Glutamatergic neuron (in vitro differentiated cells): ENCODE data around the gene CSNK1G1. TPM values are rescaled to one million over a fixed set of nuclear protein-coding genes. Genes with fewer than 3 reads are reported as not detected.
"Not testable (repeated sequence)": the region's sequence is repeated elsewhere in the genome, so short reads cannot be mapped to it uniquely, and the experiment has no call there.

Source experiments
- DNase-seq: peaks from one replicate; pipeline ENCODE4 v3.0.0; 2022
- H3K27ac Mint-ChIP-seq: one replicate; pipeline ENCODE4 v1.8.0; 2020; ENCODE audit warnings: mild to moderate bottlenecking, mixed read lengths, inconsistent platforms; ENCODE audit not compliant: unreplicated experiment
- H3K27me3 Mint-ChIP-seq: one replicate; pipeline ENCODE4 v1.8.0; 2020; ENCODE audit warnings: mild to moderate bottlenecking, moderate library complexity, mixed read lengths, inconsistent platforms; ENCODE audit not compliant: unreplicated experiment
- H3K36me3 Mint-ChIP-seq: one replicate; pipeline ENCODE4 v1.8.0; 2020; ENCODE audit warnings: mild to moderate bottlenecking, mixed read lengths, inconsistent platforms; ENCODE audit not compliant: unreplicated experiment
- H3K4me1 Mint-ChIP-seq: one replicate; pipeline ENCODE4 v1.8.0; 2020; ENCODE audit warnings: mild to moderate bottlenecking, low read depth, mixed read lengths, inconsistent platforms; ENCODE audit not compliant: unreplicated experiment
- H3K4me3 Mint-ChIP-seq: one replicate; pipeline ENCODE4 v1.8.0; 2020; ENCODE audit warnings: mild to moderate bottlenecking, mixed read lengths, inconsistent platforms; ENCODE audit not compliant: unreplicated experiment
- H3K9me3 Mint-ChIP-seq: one replicate; pipeline ENCODE4 v1.8.0; 2020; ENCODE audit warnings: mild to moderate bottlenecking, moderate library complexity, mixed read lengths, inconsistent platforms; ENCODE audit not compliant: unreplicated experiment
- CTCF ChIP-seq: fragments of 200-600 bp; sonication (generic); IDR thresholded peaks from one replicate; pipeline ENCODE4 v1.5.0; 2021; ENCODE audit not compliant: partially characterized antibody, unreplicated experiment
- total RNA-seq: library from RNA; stranded (reverse); fragmentation: NEBNext Ultra II Directional; extraction: Animal tissue kit (Norgen Biotek cat#: 25700); gene quantifications from one replicate; pipeline ENCODE4 v1.2.1, GENCODE V29; 2021; ENCODE audit not compliant: unreplicated experiment

Gene CSNK1G1
- total RNA-seq, 1 donor from 2014 or later = 34.2 TPM

- Mint-ChIP-seq H3K36me3 (no peaks in the 10 kb centered on the region), H3K27me3 (no peaks in the 10 kb centered on the region), H3K4me3 (no peak overlapping the region), H3K27ac (no peak overlapping the region), H3K9me3 (no peaks in the 10 kb centered on the region), H3K4me1 (no peaks in the 10 kb centered on the region)
- TF ChIP-seq CTCF = no peak
- no peak for DNase-seq
These were observed 21.7 kb downstream of the CSNK1G1 start for GRCh38 chr15:64333986-64334929.

- no peak for DNase-seq
- Mint-ChIP-seq H3K27ac (no peak overlapping the region), H3K4me1 (no peaks in the 10 kb centered on the region), H3K9me3 (no peaks in the 10 kb centered on the region), H3K27me3 (no peaks in the 10 kb centered on the region), H3K4me3 (no peak overlapping the region), H3K36me3 (no peaks in the 10 kb centered on the region)
- TF ChIP-seq CTCF = no peak
These were observed 22.5 kb downstream of the CSNK1G1 start for GRCh38 chr15:64333516-64333915.

GRCh38 chr15:64331668-64332067, 24.3 kb downstream of the CSNK1G1 start:
- H3K4me3 Mint-ChIP-seq, DNase-seq, H3K4me1 Mint-ChIP-seq, H3K27me3 Mint-ChIP-seq, H3K9me3 Mint-ChIP-seq, H3K27ac Mint-ChIP-seq, H3K36me3 Mint-ChIP-seq: not testable (repeated sequence)

- not testable (repeated sequence) for H3K27ac Mint-ChIP-seq, DNase-seq, H3K27me3 Mint-ChIP-seq, H3K9me3 Mint-ChIP-seq, H3K4me1 Mint-ChIP-seq, H3K36me3 Mint-ChIP-seq, H3K4me3 Mint-ChIP-seq
These were observed 29.0 kb downstream of the CSNK1G1 start for GRCh38 chr15:64326975-64327374.

- H3K9me3 Mint-ChIP-seq, H3K27me3 Mint-ChIP-seq, H3K27ac Mint-ChIP-seq, H3K36me3 Mint-ChIP-seq, H3K4me1 Mint-ChIP-seq, DNase-seq: not testable (repeated sequence)
- peak overlapping the region; percentile 25 for H3K4me3 Mint-ChIP-seq
These were observed 29.5 kb downstream of the CSNK1G1 start for GRCh38 chr15:64326458-64326857.

GRCh38 chr15:64324165-64324877, 31.7 kb downstream of the CSNK1G1 start:
- Mint-ChIP-seq H3K9me3 (no peaks in the 10 kb centered on the region), H3K4me3 (no peak overlapping the region), H3K4me1 (no peaks in the 10 kb centered on the region), H3K36me3 (no peaks in the 10 kb centered on the region), H3K27me3 (no peaks in the 10 kb centered on the region), H3K27ac (no peak overlapping the region)
- no peak for TF ChIP-seq CTCF
- no peak for DNase-seq
